ENCODE measurements around the gene ATP5F1B.

DNA sequence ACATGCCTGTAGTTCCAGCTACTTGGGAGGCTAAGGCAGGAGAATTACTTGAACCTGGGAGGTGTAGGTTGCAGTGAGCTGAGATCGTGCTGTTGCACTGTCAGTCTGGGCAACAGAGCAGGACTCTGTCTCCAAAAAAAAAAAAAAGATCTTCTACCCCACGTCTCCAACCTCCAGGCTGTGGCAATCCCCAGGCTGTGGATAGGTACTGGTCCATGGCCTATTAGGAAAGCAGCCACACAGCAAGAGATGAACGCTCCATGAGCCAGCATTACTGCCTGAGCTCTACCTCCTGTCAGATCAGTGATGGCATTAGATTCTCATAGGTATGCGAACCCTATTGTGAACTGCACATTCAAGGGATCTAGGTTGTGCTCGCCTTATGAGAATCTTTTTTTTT, 48.4 kb upstream of the ATP5F1B start:
- TF ChIP-seq, protein P1, sequence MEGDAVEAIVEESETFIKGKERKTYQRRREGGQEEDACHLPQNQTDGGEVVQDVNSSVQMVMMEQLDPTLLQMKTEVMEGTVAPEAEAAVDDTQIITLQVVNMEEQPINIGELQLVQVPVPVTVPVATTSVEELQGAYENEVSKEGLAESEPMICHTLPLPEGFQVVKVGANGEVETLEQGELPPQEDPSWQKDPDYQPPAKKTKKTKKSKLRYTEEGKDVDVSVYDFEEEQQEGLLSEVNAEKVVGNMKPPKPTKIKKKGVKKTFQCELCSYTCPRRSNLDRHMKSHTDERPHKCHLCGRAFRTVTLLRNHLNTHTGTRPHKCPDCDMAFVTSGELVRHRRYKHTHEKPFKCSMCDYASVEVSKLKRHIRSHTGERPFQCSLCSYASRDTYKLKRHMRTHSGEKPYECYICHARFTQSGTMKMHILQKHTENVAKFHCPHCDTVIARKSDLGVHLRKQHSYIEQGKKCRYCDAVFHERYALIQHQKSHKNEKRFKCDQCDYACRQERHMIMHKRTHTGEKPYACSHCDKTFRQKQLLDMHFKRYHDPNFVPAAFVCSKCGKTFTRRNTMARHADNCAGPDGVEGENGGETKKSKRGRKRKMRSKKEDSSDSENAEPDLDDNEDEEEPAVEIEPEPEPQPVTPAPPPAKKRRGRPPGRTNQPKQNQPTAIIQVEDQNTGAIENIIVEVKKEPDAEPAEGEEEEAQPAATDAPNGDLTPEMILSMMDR (IDR thresholded peaks at IDR 0.05): no peak
- TF ChIP-seq POLR2A (IDR thresholded peaks at IDR 0.05): no peak

Data from vagina (tissue), 2 donors.